Small intestine (tissue), 7 donors: ENCODE data around the gene DENND1A. TPM values are rescaled to one million over a fixed set of nuclear protein-coding genes. Genes with fewer than 3 reads are reported as not detected.

Source experiments
- DNase-seq, 2 donors: peaks; one replicate each; pipeline versions ENCODE4 v3.0.0 to v3.0.0-alpha.2; 2013
- FAIRE-seq: peaks from 2 replicates; lab custom pipeline; 2012; peaks lifted over from hg19 to GRCh38; lab: Jason Lieb, UNC
- H3K27ac ChIP-seq, 3 donors: one replicate each; pipeline ENCODE4 v1.5.1; 2013; ENCODE audit warnings: low read length in 2 of 3, mild to moderate bottlenecking in 2 of 3, control low read depth in 1 of 3, inconsistent platforms in 1 of 3, low read depth in 1 of 3, moderate library complexity in 1 of 3
- H3K27me3 ChIP-seq, 3 donors: one replicate each; pipeline ENCODE4 v1.6.1; 2013; ENCODE audit warnings: low read length in 3 of 3, inconsistent platforms in 1 of 3; ENCODE audit not compliant: control insufficient read depth in 3 of 3, insufficient read depth in 3 of 3
- H3K36me3 ChIP-seq, 3 donors: one replicate each; pipeline ENCODE4 v1.6.1; 2013; ENCODE audit warnings: low read length in 3 of 3, inconsistent platforms in 1 of 3, low read depth in 1 of 3, mild to moderate bottlenecking in 1 of 3, moderate library complexity in 1 of 3; ENCODE audit not compliant: control insufficient read depth in 3 of 3, insufficient read depth in 2 of 3
- H3K4me1 ChIP-seq, 3 donors: one replicate each; pipeline ENCODE4 v1.6.1; 2013; ENCODE audit warnings: low read length in 2 of 3, inconsistent platforms in 1 of 3, low read depth in 1 of 3, mild to moderate bottlenecking in 1 of 3, moderate library complexity in 1 of 3; ENCODE audit not compliant: control insufficient read depth in 3 of 3, insufficient read depth in 2 of 3
- H3K4me3 ChIP-seq, 3 donors: one replicate each; pipeline ENCODE4 v1.5.1; 2013; ENCODE audit warnings: low read length in 3 of 3, control low read depth in 1 of 3, inconsistent platforms in 1 of 3, low read depth in 1 of 3, mild to moderate bottlenecking in 1 of 3, moderate library complexity in 1 of 3
- H3K9me3 ChIP-seq, 2 donors: one replicate each; pipeline ENCODE4 v1.6.1; 2013; ENCODE audit warnings: low read depth in 1 of 2, low read length in 1 of 2; ENCODE audit not compliant: control insufficient read depth in 2 of 2, insufficient read depth in 1 of 2
- WGBS, 3 donors: extraction: QIAGEN DNeasy Blood & Tissue Kit; methylation state at CpG; one replicate each; pipeline ENCODE4 v1.1.7; 2013; 5-methylcytosine and 5-hydroxymethylcytosine counted together
- polyA plus RNA-seq, 4 donors: library from polyadenylated mRNA; stranded (reverse) in 3 of 4; unstranded in 1 of 4; fragments of 200-250 nt in 3 of 4; fragments of 120-200 nt in 1 of 4; gene quantifications; one replicate each; pipeline versions ENCODE4 v1.2.1 to v1.2.3, GENCODE V29; 2013
- donor health status: healthy with polysubstance abuse.
- donor health status: control.
- donor health status: control.
- donor health status: Bipolar disorder and iron deficiency.
- donor health status: healthy.

Gene DENND1A
- polyA plus RNA-seq, 4 donors, result 11.5 to 43.4 (median 20.0) TPM

- Histone ChIP-seq H3K4me1 (no peaks in the 10 kb centered on the region), H3K36me3 (peaks cover 0 to 12% (median 10%) of the 10 kb centered on the region in 3 donors), H3K27me3 (no peaks in the 10 kb centered on the region), H3K4me3 (no peak overlapping the region), H3K9me3 (no peaks in the 10 kb centered on the region), H3K27ac (no peak overlapping the region)
- DNase-seq, result no peak
- no peak for FAIRE-seq
- 94 to 96% (median 96%) methylated on average over 1 of the region's 1 CpG for WGBS, 3 donors
Observed at GRCh38 chr9:123876750-123877149, 53.2 kb downstream of the DENND1A start.

GRCh38 chr9:123872710-123873109, 57.2 kb downstream of the DENND1A start:
- H3K27me3 ChIP-seq, result no peaks in the 10 kb centered on the region
- FAIRE-seq (no peak), DNase-seq (no peak)
- peaks cover 0 to 2% (median 0%) of the 10 kb centered on the region in 3 donors for H3K4me1 ChIP-seq
- H3K4me3 ChIP-seq, result no peak overlapping the region
- WGBS, 3 donors, result 90 to 100% (median 92%) methylated on average over 1 of the region's 1 CpG
- no peak overlapping the region for H3K27ac ChIP-seq
- H3K36me3 ChIP-seq, result peaks cover 0 to 12% (median 10%) of the 10 kb centered on the region in 3 donors
- H3K9me3 ChIP-seq, result no peaks in the 10 kb centered on the region

GRCh38 chr9:123871781-123872180, 58.1 kb downstream of the DENND1A start:
- Histone ChIP-seq H3K4me1 (peaks cover 0 to 2% (median 1%) of the 10 kb centered on the region in 3 donors), H3K27ac (no peak overlapping the region), H3K36me3 (peaks cover 0 to 9% (median 5%) of the 10 kb centered on the region in 3 donors), H3K27me3 (no peaks in the 10 kb centered on the region), H3K4me3 (no peak overlapping the region), H3K9me3 (no peaks in the 10 kb centered on the region)
- WGBS, 3 donors, result 98 to 99% (median 99%) methylated on average over 3 of the region's 3 CpGs
- FAIRE-seq (no peak), DNase-seq (no peak)

GRCh38 chr9:123868002-123868401, 61.9 kb downstream of the DENND1A start:
- DNase-seq (peak in 1 of 2 donors; percentile 11), FAIRE-seq (no peak)
- H3K4me3 ChIP-seq, result no peak overlapping the region
- H3K36me3 ChIP-seq, result peaks cover 0 to 2% (median 0%) of the 10 kb centered on the region in 3 donors
- H3K4me1 ChIP-seq, result peaks cover 0 to 2% (median 1%) of the 10 kb centered on the region in 3 donors
- 21 to 64% (median 33%) methylated on average over 3 of the region's 3 CpGs for WGBS, 3 donors
- no peak overlapping the region for H3K27ac ChIP-seq
- H3K9me3 ChIP-seq, result no peaks in the 10 kb centered on the region
- no peaks in the 10 kb centered on the region for H3K27me3 ChIP-seq

GRCh38 chr9:123867034-123867433, 62.9 kb downstream of the DENND1A start:
- no peaks in the 10 kb centered on the region for H3K27me3 ChIP-seq
- FAIRE-seq, result no peak
- DNase-seq, result peak in 1 of 2 donors; percentile 9
- no peaks in the 10 kb centered on the region for H3K9me3 ChIP-seq
- H3K27ac ChIP-seq, result no peak overlapping the region
- peaks cover 0 to 2% (median 1%) of the 10 kb centered on the region in 3 donors for H3K4me1 ChIP-seq
- H3K36me3 ChIP-seq, result peaks cover 0 to 2% (median 0%) of the 10 kb centered on the region in 3 donors
- 74 to 87% (median 86%) methylated on average over 3 of the region's 3 CpGs for WGBS, 3 donors
- no peak overlapping the region for H3K4me3 ChIP-seq

- Histone ChIP-seq H3K36me3 (no peaks in the 10 kb centered on the region), H3K4me1 (peaks cover 1 to 2% (median 2%) of the 10 kb centered on the region in 3 donors), H3K4me3 (no peak overlapping the region), H3K27me3 (no peaks in the 10 kb centered on the region), H3K27ac (no peak overlapping the region), H3K9me3 (no peaks in the 10 kb centered on the region)
- FAIRE-seq (no peak), DNase-seq (peak in 1 of 2 donors; percentile 25)
- 67 to 82% (median 74%) methylated on average over 2 of the region's 2 CpGs for WGBS, 3 donors
Observed at GRCh38 chr9:123866497-123866896, 63.4 kb downstream of the DENND1A start.

GRCh38 chr9:123865226-123866000, 64.5 kb downstream of the DENND1A start:
- FAIRE-seq (no peak), DNase-seq (no peak)
- Histone ChIP-seq H3K27me3 (no peaks in the 10 kb centered on the region), H3K4me3 (no peak overlapping the region), H3K9me3 (no peaks in the 10 kb centered on the region), H3K4me1 (peaks cover 2 to 6% (median 3%) of the 10 kb centered on the region in 3 donors), H3K27ac (no peak overlapping the region), H3K36me3 (no peaks in the 10 kb centered on the region)
- 88 to 95% (median 90%) methylated on average over 3 of the region's 3 CpGs for WGBS, 3 donors

- peaks cover 2 to 6% (median 3%) of the 10 kb centered on the region in 3 donors for H3K4me1 ChIP-seq
- no peak for FAIRE-seq
Observed at GRCh38 chr9:123864251-123864650, 65.7 kb downstream of the DENND1A start.

More at GRCh38 chr9:123864251-123864650, 65.7 kb downstream of the DENND1A start:
- H3K36me3 ChIP-seq, result no peaks in the 10 kb centered on the region
- H3K4me3 ChIP-seq, result no peak overlapping the region
- no peaks in the 10 kb centered on the region for H3K9me3 ChIP-seq
- WGBS, 3 donors, result 93 to 97% (median 95%) methylated on average over 9 of the region's 9 CpGs
- DNase-seq, result no peak
- no peak overlapping the region for H3K27ac ChIP-seq
- H3K27me3 ChIP-seq, result no peaks in the 10 kb centered on the region
